ENCODE measurements around the gene BTBD16.

The BTBD16 gene

DNA sequence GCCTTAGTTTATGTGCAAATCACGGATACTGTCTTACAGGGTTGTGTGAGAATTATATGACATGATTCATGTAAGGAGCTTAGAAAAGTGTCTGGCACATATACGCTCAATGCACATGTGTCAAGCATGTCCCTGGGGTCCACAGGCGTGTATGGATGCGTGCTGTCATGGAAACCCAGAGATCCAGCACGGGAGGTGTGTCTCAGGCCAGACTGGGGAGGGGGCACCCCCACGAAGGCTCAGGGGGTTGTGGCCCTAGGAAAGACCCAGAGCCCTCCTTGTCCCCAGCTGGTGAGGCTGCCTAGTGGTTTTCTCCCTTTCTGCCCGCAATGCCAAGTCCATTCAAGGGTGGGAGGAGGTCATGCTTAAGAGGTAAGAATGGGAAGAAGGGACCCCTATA is 9.1 kb downstream of the BTBD16 start:
- no peaks in the 10 kb centered on the region for H3K27me3 ChIP-seq (ENCODE audit: control insufficient read depth, insufficient read depth, low read length)
- H3K27ac ChIP-seq (ENCODE audit: low read length) = no peak overlapping the region
- no peaks in the 10 kb centered on the region for H3K9me3 ChIP-seq (ENCODE audit: control insufficient read depth, low read depth, low read length)
- peaks cover 5% of the 10 kb centered on the region for H3K4me1 ChIP-seq (ENCODE audit: control insufficient read depth, low read depth, low read length)
- H3K4me3 ChIP-seq (ENCODE audit: low read length) = no peak overlapping the region
- H3K9ac ChIP-seq (ENCODE audit: low read length) = no peak overlapping the region
- H3K36me3 ChIP-seq (ENCODE audit: control insufficient read depth, low read depth, low read length) = no peaks in the 10 kb centered on the region

DNA sequence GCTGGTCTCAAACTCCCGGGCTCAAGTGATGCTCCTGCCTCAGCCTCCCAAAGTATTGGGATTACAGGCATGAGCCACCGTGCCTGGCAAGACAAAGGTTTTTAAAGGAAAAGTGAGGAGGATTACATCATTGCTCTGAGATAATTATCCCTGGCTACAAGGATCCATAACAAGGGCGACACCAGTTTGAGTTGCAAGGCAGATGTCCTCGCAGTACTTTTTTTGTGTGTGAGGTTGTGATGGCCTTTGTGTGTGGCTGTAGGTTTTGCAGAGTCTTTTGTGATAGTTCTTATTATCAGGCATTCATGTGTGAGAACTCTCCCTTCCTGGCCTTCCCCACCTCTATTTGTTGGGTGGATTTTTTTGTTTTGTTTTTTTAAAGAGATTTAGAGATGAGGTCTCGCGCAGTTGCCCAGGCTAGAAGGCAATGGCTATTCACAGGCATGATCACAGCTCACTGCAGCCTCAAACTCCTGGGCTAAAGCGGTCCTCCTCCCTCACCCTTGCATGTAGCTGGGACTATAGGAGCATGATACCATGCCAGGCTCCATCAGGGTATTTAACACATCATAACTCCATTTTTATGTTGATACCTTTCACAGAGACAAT is 10.0 kb downstream of the BTBD16 start:
- H3K27ac ChIP-seq (ENCODE audit: low read length) = no peak overlapping the region
- H3K36me3 ChIP-seq (ENCODE audit: control insufficient read depth, low read depth, low read length) = no peaks in the 10 kb centered on the region
- H3K4me1 ChIP-seq (ENCODE audit: control insufficient read depth, low read depth, low read length) = peaks cover 5% of the 10 kb centered on the region
- H3K27me3 ChIP-seq (ENCODE audit: control insufficient read depth, insufficient read depth, low read length) = no peaks in the 10 kb centered on the region
- H3K9me3 ChIP-seq (ENCODE audit: control insufficient read depth, low read depth, low read length) = no peaks in the 10 kb centered on the region
- H3K4me3 ChIP-seq (ENCODE audit: low read length) = no peak overlapping the region
- H3K9ac ChIP-seq (ENCODE audit: low read length) = no peak overlapping the region

DNA sequence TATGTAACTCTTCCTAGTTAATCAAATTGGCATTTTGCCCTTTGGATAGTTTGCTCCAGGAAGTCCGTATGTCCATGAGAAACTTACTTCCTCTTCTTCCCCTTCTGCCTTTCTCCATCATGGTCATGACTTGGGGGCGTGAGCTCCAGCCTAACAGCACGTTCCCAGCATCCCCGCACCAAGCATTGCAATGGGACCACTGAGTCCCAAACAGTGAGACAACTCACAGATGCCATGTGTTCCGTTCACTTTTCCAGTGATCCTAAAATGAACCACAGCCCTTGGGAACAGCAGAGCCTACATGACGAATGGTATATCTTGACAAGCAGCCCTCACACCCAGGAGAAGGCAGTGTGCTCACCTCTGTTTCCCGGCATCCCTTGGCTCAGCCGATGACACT is 10.7 kb downstream of the BTBD16 start:
- Histone ChIP-seq H3K27me3 (ENCODE audit: control insufficient read depth, insufficient read depth, low read length) (no peaks in the 10 kb centered on the region), H3K4me3 (ENCODE audit: low read length) (no peak overlapping the region), H3K9me3 (ENCODE audit: control insufficient read depth, low read depth, low read length) (no peaks in the 10 kb centered on the region), H3K9ac (ENCODE audit: low read length) (no peak overlapping the region), H3K36me3 (ENCODE audit: control insufficient read depth, low read depth, low read length) (no peaks in the 10 kb centered on the region), H3K27ac (ENCODE audit: low read length) (no peak overlapping the region), H3K4me1 (ENCODE audit: control insufficient read depth, low read depth, low read length) (peaks cover 5% of the 10 kb centered on the region)

DNA sequence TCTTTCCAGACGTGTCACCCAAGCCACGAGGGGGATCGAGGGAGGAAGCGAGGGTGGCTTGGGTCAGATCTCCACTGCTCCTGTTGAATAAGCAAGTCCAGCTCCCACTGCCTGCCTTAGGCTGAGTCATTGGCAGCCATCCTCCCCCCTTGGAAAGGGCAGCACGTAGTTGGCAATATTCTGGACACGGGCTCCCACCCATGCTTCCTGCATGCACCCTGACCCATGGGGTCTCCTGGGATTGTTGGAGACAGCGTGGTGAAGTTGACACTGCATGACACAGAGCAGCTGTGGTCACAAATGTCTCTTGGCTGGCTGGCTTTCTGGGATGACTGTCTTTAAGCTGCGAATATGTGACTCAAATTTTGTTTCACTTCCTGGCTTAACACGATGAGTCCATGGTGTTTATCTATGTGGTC is 11.2 kb downstream of the BTBD16 start:
- H3K9ac ChIP-seq (ENCODE audit: low read length) = no peak overlapping the region
- H3K4me1 ChIP-seq (ENCODE audit: control insufficient read depth, low read depth, low read length) = peaks cover 5% of the 10 kb centered on the region
- H3K36me3 ChIP-seq (ENCODE audit: control insufficient read depth, low read depth, low read length) = no peaks in the 10 kb centered on the region
- no peak overlapping the region for H3K27ac ChIP-seq (ENCODE audit: low read length)
- H3K27me3 ChIP-seq (ENCODE audit: control insufficient read depth, insufficient read depth, low read length) = no peaks in the 10 kb centered on the region
- H3K4me3 ChIP-seq (ENCODE audit: low read length) = no peak overlapping the region
- H3K9me3 ChIP-seq (ENCODE audit: control insufficient read depth, low read depth, low read length) = no peaks in the 10 kb centered on the region

DNA sequence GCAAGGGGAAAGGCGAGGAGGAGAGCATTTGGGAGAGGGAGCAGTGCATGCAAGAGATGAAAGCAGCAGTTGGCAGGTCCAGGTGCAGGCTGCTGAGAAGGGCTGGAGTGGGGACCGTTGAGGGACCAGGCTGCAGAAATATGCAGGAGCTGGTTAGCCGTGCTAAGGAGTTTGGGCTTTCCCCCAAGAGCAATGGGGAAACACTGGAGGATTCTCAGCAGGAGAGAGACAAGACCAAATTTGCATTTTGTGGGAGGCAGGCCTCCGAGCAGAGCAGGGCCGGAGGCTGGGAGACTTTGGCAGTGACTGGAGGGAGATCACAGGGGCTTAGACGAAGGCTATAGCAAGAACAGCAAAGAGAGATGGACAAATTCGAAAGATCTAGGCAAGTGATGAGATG is 11.8 kb downstream of the BTBD16 start:
- Histone ChIP-seq H3K27me3 (ENCODE audit: control insufficient read depth, insufficient read depth, low read length) (no peaks in the 10 kb centered on the region), H3K4me3 (ENCODE audit: low read length) (no peak overlapping the region), H3K9ac (ENCODE audit: low read length) (no peak overlapping the region), H3K4me1 (ENCODE audit: control insufficient read depth, low read depth, low read length) (peaks cover 5% of the 10 kb centered on the region), H3K9me3 (ENCODE audit: control insufficient read depth, low read depth, low read length) (no peaks in the 10 kb centered on the region), H3K36me3 (ENCODE audit: control insufficient read depth, low read depth, low read length) (no peaks in the 10 kb centered on the region), H3K27ac (ENCODE audit: low read length) (no peak overlapping the region)

DNA sequence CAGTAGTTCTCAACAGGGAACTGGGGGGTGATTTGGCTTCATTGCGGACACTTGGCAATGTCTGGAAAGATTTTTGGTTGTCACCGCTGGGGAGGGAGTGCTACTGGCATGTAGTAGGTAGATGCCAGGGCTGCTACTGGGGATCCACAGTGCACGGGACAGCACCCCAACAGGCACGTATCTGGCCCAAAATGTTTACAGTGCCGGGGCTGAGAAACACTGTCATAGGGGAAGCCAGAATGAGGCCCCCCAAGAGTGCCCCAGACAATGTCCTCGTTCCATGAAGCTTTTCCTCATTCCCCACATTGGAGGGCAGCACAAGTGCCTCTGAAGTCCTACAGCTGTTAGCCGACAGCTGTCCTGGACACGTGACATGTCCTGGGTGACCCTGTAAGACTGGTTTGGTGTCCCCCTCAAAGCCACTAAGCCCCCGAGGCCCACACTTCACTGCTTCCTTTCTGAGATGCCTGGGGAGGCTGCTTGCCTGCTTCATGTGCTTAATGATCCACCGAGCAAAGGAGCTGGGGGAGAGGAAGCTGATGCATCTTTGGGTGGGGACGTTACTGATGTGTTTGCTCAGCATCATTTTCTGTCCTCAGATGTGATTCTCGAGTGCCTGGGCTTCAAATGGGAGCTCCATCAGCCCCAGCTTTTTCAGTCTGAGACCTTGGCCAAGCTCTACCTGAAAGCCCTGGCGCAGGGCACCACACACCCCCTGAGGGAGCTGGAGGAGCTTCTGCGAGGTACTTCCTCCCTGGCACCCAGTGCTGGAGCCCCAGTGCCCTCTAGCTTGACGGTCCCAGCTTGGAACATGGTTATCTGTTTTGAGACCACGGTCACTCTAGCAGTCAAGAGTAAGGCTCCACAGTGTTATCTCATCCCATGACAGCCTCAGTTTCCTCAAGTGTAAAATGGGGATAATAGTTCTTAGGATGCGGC is 14.7 kb downstream of the BTBD16 start:
- no peaks in the 10 kb centered on the region for H3K9me3 ChIP-seq (ENCODE audit: control insufficient read depth, low read depth, low read length)
- H3K4me3 ChIP-seq (ENCODE audit: low read length) = no peak overlapping the region
- no peaks in the 10 kb centered on the region for H3K36me3 ChIP-seq (ENCODE audit: control insufficient read depth, low read depth, low read length)
- H3K9ac ChIP-seq (ENCODE audit: low read length) = no peak overlapping the region
- no peak overlapping the region for H3K27ac ChIP-seq (ENCODE audit: low read length)
- peaks cover 5% of the 10 kb centered on the region for H3K4me1 ChIP-seq (ENCODE audit: control insufficient read depth, low read depth, low read length)
- H3K27me3 ChIP-seq (ENCODE audit: control insufficient read depth, insufficient read depth, low read length) = no peaks in the 10 kb centered on the region

DNA sequence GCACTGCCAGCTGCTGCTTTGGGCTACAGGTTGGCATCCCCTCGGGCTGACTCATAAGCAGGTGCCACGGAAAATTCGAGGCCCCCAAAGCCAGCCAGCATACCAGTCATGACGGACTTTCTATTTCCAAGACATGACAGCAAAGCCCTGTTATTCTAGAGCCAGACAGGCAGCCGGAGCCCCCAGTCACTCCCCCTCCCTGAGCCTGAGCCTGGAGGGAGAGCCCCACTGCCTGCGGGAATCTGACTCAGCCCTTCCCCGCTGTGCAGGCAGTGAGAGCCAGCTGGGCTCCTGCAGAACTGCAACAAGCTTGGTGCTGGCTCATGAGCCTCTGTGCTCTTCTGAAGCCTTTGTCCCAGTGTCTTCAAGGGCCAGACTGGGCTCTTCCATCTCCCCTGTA is 15.8 kb downstream of the BTBD16 start:
- Histone ChIP-seq H3K27me3 (ENCODE audit: control insufficient read depth, insufficient read depth, low read length) (no peaks in the 10 kb centered on the region), H3K36me3 (ENCODE audit: control insufficient read depth, low read depth, low read length) (no peaks in the 10 kb centered on the region), H3K27ac (ENCODE audit: low read length) (no peak overlapping the region), H3K4me3 (ENCODE audit: low read length) (no peak overlapping the region), H3K9me3 (ENCODE audit: control insufficient read depth, low read depth, low read length) (no peaks in the 10 kb centered on the region), H3K4me1 (ENCODE audit: control insufficient read depth, low read depth, low read length) (peaks cover 5% of the 10 kb centered on the region), H3K9ac (ENCODE audit: low read length) (no peak overlapping the region)

DNA sequence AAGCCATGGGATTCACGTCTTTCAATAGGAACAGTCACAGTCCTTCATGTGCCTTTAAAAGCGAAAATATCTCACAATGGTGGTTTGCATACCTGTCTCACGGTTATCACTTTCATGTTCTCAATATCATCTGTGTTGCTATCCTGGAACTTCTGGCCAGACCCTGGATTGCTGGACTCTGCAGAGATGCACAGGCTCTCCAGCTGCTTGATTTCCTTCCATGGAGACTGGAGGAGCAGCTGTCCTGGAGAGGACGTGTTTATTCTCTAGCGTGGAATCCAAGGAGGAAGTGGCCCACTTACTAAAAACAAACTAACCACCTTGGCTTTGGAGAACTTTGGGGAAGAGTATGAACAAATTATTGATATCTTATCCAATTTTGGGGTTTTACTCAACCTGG is 16.5 kb downstream of the BTBD16 start:
- no peak overlapping the region for H3K9ac ChIP-seq (ENCODE audit: low read length)
- H3K9me3 ChIP-seq (ENCODE audit: control insufficient read depth, low read depth, low read length) = no peaks in the 10 kb centered on the region
- H3K27ac ChIP-seq (ENCODE audit: low read length) = no peak overlapping the region
- no peaks in the 10 kb centered on the region for H3K36me3 ChIP-seq (ENCODE audit: control insufficient read depth, low read depth, low read length)
- H3K4me1 ChIP-seq (ENCODE audit: control insufficient read depth, low read depth, low read length) = peaks cover 4% of the 10 kb centered on the region
- H3K27me3 ChIP-seq (ENCODE audit: control insufficient read depth, insufficient read depth, low read length) = no peaks in the 10 kb centered on the region
- H3K4me3 ChIP-seq (ENCODE audit: low read length) = no peak overlapping the region

DNA sequence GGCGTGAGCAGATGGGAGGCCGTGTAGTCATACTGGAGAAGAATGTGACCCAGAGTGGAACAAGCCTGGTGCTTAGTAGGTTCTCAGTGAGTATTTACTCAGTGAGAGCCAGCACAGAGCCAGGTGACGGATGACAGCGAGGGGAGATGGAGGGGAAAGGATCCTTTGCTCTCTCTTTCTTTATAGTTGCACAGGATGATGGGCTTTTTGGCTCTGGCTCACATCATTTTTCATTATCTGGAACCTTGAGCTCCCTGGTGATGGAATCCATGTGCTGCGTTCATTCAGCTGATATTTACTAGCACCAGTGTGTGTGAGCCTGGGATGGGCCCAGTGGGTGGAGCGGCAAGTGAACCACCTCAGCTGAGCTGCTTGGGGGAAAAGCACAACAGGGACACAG is 17.2 kb downstream of the BTBD16 start:
- H3K9me3 ChIP-seq (ENCODE audit: control insufficient read depth, low read depth, low read length) = no peaks in the 10 kb centered on the region
- H3K4me1 ChIP-seq (ENCODE audit: control insufficient read depth, low read depth, low read length) = no peaks in the 10 kb centered on the region
- no peak overlapping the region for H3K4me3 ChIP-seq (ENCODE audit: low read length)
- no peaks in the 10 kb centered on the region for H3K36me3 ChIP-seq (ENCODE audit: control insufficient read depth, low read depth, low read length)
- H3K27me3 ChIP-seq (ENCODE audit: control insufficient read depth, insufficient read depth, low read length) = no peaks in the 10 kb centered on the region
- no peak overlapping the region for H3K9ac ChIP-seq (ENCODE audit: low read length)
- no peak overlapping the region for H3K27ac ChIP-seq (ENCODE audit: low read length)

DNA sequence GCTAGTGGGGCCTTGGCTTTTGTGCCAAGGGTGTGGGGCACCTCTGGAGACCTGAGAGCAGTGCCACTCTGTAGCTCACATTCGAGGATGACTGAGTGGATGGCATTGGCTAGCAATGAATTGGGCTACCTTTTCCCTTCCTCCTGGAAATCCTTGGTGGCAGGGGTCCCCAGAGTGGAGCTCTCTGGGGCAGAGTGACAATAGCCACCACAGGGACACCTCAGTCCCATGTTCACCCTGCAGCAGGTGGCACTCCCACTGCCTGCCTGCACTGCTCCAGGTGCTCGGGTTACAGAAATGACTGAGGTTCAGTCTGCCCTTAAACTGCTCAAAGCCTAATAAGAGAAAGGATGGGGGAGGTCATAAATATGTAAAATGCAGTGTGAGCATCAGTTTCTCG is 17.8 kb downstream of the BTBD16 start:
- H3K9ac ChIP-seq (ENCODE audit: low read length) = no peak overlapping the region
- H3K4me3 ChIP-seq (ENCODE audit: low read length) = no peak overlapping the region
- H3K9me3 ChIP-seq (ENCODE audit: control insufficient read depth, low read depth, low read length) = no peaks in the 10 kb centered on the region
- no peaks in the 10 kb centered on the region for H3K36me3 ChIP-seq (ENCODE audit: control insufficient read depth, low read depth, low read length)
- H3K27ac ChIP-seq (ENCODE audit: low read length) = no peak overlapping the region
- H3K4me1 ChIP-seq (ENCODE audit: control insufficient read depth, low read depth, low read length) = no peaks in the 10 kb centered on the region
- no peaks in the 10 kb centered on the region for H3K27me3 ChIP-seq (ENCODE audit: control insufficient read depth, insufficient read depth, low read length)

DNA sequence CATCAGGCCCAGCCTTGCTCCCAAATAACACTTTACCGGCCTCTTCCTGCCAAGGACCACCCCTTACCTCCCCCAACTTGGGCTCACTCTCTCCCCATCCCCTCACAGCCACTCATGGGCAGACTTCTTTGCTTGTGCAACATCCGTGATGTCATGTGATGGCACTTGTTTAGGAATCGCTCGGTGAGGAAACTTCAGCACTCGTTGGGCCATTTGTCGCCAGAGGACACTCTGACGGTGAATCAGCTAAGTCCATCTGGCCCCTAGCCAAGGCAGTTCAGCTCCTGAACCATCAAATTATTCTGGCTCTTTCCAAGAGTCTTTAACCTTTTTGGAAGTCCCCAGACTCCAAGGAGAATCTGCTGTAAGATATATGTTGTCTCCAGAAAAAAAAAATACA is 19.2 kb downstream of the BTBD16 start:
- Histone ChIP-seq H3K4me3 (ENCODE audit: low read length) (no peak overlapping the region), H3K9me3 (ENCODE audit: control insufficient read depth, low read depth, low read length) (no peaks in the 10 kb centered on the region), H3K27ac (ENCODE audit: low read length) (no peak overlapping the region), H3K36me3 (ENCODE audit: control insufficient read depth, low read depth, low read length) (no peaks in the 10 kb centered on the region), H3K9ac (ENCODE audit: low read length) (no peak overlapping the region), H3K27me3 (ENCODE audit: control insufficient read depth, insufficient read depth, low read length) (no peaks in the 10 kb centered on the region), H3K4me1 (ENCODE audit: control insufficient read depth, low read depth, low read length) (no peaks in the 10 kb centered on the region)
